ENCODE measurements around the gene TRPC6. TPM values are rescaled to one million over a fixed set of nuclear protein-coding genes. Genes with fewer than 3 reads are reported as not detected.

Gene TRPC6
- total and polyA plus RNA-seq, 2 of the 8 experiments (the other 6 are each of a cell fraction or from before 2014, with no cell fraction given), result 0.26 to 0.39 TPM

DNA sequence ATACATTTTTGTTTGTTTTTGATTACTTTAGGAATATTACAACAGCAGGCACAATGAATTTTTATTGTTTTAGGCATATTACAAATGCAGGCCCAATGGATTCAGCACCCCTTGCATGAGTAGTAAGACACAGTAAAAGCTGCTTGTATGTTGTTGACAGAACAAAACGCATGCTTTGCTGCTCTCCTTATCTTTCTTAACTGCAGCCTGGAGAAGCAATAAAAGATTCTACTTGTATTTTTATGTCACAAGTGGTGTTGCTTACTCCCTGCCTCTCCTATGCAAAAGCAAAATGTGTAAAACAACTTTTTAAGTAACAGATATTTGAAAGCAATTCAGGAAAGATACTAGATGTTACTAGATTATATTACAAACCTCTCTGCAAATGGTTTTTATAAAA is 73.9 kb downstream of the TRPC6 start:
- POLR2A ChIA-PET (ENCODE audit: partially characterized antibody), result no interaction called here
- Histone ChIP-seq H3K27me3 (replicated peaks in 1 of 4; ENCODE audit: control insufficient read depth in 3 of 4, extremely low read depth in 1 of 4, insufficient read depth in 3 of 4, low read length in 3 of 4) (no peaks in the 10 kb centered on the region), H2BK120ac (replicated peaks; ENCODE audit: low read depth, low read length) (no peak overlapping the region), H4K20me1 (replicated peaks in 1 of 2; ENCODE audit: control insufficient read depth in 1 of 2, insufficient read depth in 2 of 2, low read length in 2 of 2) (no peaks in the 10 kb centered on the region), H3K4me1 (replicated peaks in 1 of 4; ENCODE audit: control insufficient read depth in 3 of 4, insufficient read depth in 4 of 4, low read length in 3 of 4) (peaks cover 0 to 1% (median under 1%) of the 10 kb centered on the region in 4 experiments; a peak in 2 of 7 replicates), H2BK20ac (ENCODE audit: low read length) (no peak overlapping the region), H3K23me2 (ENCODE audit: low read depth, low read length) (no peaks in the 10 kb centered on the region), H2AK5ac (ENCODE audit: low read depth, low read length) (no peak overlapping the region), H3K18ac (ENCODE audit: extremely low read depth, low read length) (no peak overlapping the region), H3K4me3 (ENCODE audit: extremely low read depth in 1 of 4, insufficient read depth in 2 of 4, low read depth in 3 of 4, low read length in 4 of 4) (no peak overlapping the region), H3K4ac (replicated peaks; ENCODE audit: insufficient read length, low read depth, low read length) (no peak overlapping the region), H3K79me2 (ENCODE audit: control insufficient read depth in 1 of 2, insufficient read depth in 2 of 2, low read length in 2 of 2) (no peaks in the 10 kb centered on the region), H3K56ac (replicated peaks; ENCODE audit: insufficient read length, low read depth, low read length) (no peak overlapping the region), H3K4me2 (ENCODE audit: insufficient read depth in 1 of 2, low read depth in 2 of 2, low read length in 2 of 2) (no peak overlapping the region), H3K14ac (ENCODE audit: insufficient read length) (no peak overlapping the region), H3K9ac (replicated peaks in 1 of 4; ENCODE audit: extremely low read depth in 1 of 4, low read depth in 3 of 4, low read length in 3 of 4) (no peak overlapping the region), H2BK15ac (ENCODE audit: low read length) (no peak overlapping the region), H3K23ac (ENCODE audit: insufficient read length) (no peak overlapping the region), H4K91ac (replicated peaks; ENCODE audit: insufficient read length, low read length) (no peak overlapping the region), H2AFZ (ENCODE audit: low read length) (no peak overlapping the region), H2BK12ac (ENCODE audit: low read depth, low read length) (no peak overlapping the region), H4K5ac (ENCODE audit: insufficient read length, low read depth, low read length) (no peak overlapping the region), H3K79me1 (ENCODE audit: low read depth, low read length) (no peaks in the 10 kb centered on the region), H3K36me3 (ENCODE audit: control insufficient read depth in 2 of 4, insufficient read depth in 4 of 4, low read length in 3 of 4) (no peaks in the 10 kb centered on the region), H3K9me3 (ENCODE audit: insufficient read depth in 2 of 2, low read depth in 1 of 2, low read length in 1 of 2) (no peaks in the 10 kb centered on the region), H2BK5ac (ENCODE audit: low read depth, low read length) (no peak overlapping the region), H3K27ac (ENCODE audit: low read depth, low read length) (no peak overlapping the region), H4K8ac (ENCODE audit: extremely low read depth, insufficient read depth, low read length) (no peak overlapping the region)
- no peak for FAIRE-seq
- CTCF ChIA-PET (ENCODE audit: partially characterized antibody), result interaction anchor here (0.7 kb wide), 1 partner anchor 44 kb away, joined by 3 read pairs; no protein-coding TSS in a partner anchor
- no peak for TF ChIP-seq SP4 (IDR thresholded peaks at IDR 0.05; ENCODE audit: low read length)
- TF ChIP-seq GTF2F1 (IDR thresholded peaks at IDR 0.05; ENCODE audit: borderline replicate concordance, low read depth, low read length), result no peak
- TF ChIP-seq CBX5 (IDR thresholded peaks at IDR 0.05; ENCODE audit: low read depth, low read length), result no peak
- no peak for TF ChIP-seq HDAC2 (IDR thresholded peaks at IDR 0.05; ENCODE audit: borderline replicate concordance in 1 of 2, low read depth in 2 of 2, low read length in 2 of 2)
- TF ChIP-seq SP1 (IDR thresholded peaks at IDR 0.05; ENCODE audit: low read depth, low read length), result no peak
- TF ChIP-seq RAD21 (IDR thresholded peaks at IDR 0.05 in 1 of 2, conservative IDR thresholded peaks at IDR 0.05 in 1 of 2; ENCODE audit: low read depth in 2 of 2, low read length in 2 of 2), result no peak
- DNase-seq (ENCODE audit: low read depth in 1 of 2, low spot score in 2 of 2), result no peak
- 96% methylated on average over 1 of the region's 1 CpG; no CpG with 5 or more reads in 1 of the 2 experiments for WGBS, 2 experiments (ENCODE audit: extremely low coverage in 1 of 2, insufficient coverage in 1 of 2, insufficient read length in 1 of 2, insufficient replicate concordance in 2 of 2, low coverage in 1 of 2, low lambda C conversion rate in 2 of 2, missing lambda C conversion rate in 1 of 2)
